Neural progenitor cell (in vitro differentiated cells): ENCODE measurements around the gene HPCA.

ENCODE experiments used
- CTCF ChIP-seq: fragments of 200-600 bp; sonication (generic); IDR thresholded peaks from 2 replicates; pipeline ENCODE4 v1.5.1; 2017; ENCODE audit warnings: antibody characterized with exemption, mild to moderate bottlenecking
- EZH2 ChIP-seq: fragments of 200-600 bp; sonication (generic); IDR thresholded peaks from 2 replicates; pipeline ENCODE4 v1.6.1; 2017; ENCODE audit warnings: antibody characterized with exemption, mild to moderate bottlenecking, moderate library complexity
- EZH2phosphoT487 ChIP-seq: fragments of 200-600 bp; sonication (generic); IDR thresholded peaks from 2 replicates; pipeline ENCODE4 v1.6.1; 2017; ENCODE audit warnings: antibody characterized with exemption

GRCh38 chr1:32894019-32894600, 7.8 kb downstream of the HPCA start:
- TF ChIP-seq CTCF (no peak), EZH2 (no peak), EZH2phosphoT487 (no peak)
